ENCODE results near the gene ZNF148.

ZNF148 gene

GRCh38 chr3:125294411-125294810, 80.7 kb downstream of the ZNF148 start:
- TF ChIP-seq CTCF (conservative IDR thresholded peaks at IDR 0.05; ENCODE audit: control insufficient read depth, insufficient read depth, low read depth, low read length): no peak
- no peak overlapping the region for H3K4me3 ChIP-seq (ENCODE audit: control insufficient read depth, low read depth, low read length)
- DNase-seq (ENCODE audit: low read depth): no peak

GRCh38 chr3:125292015-125292414, 83.1 kb downstream of the ZNF148 start:
- DNase-seq (ENCODE audit: low read depth): no peak
- H3K4me3 ChIP-seq (ENCODE audit: control insufficient read depth, low read depth, low read length): no peak overlapping the region
- no peak for TF ChIP-seq CTCF (conservative IDR thresholded peaks at IDR 0.05; ENCODE audit: control insufficient read depth, insufficient read depth, low read depth, low read length)

- no peak for TF ChIP-seq CTCF (conservative IDR thresholded peaks at IDR 0.05; ENCODE audit: control insufficient read depth, insufficient read depth, low read depth, low read length)
- H3K4me3 ChIP-seq (ENCODE audit: control insufficient read depth, low read depth, low read length): no peak overlapping the region
- no peak for DNase-seq (ENCODE audit: low read depth)
Observed at GRCh38 chr3:125289429-125289981, 85.6 kb downstream of the ZNF148 start.

GRCh38 chr3:125287248-125287647, 87.9 kb downstream of the ZNF148 start:
- H3K4me3 ChIP-seq (ENCODE audit: control insufficient read depth, low read depth, low read length): no peak overlapping the region
- TF ChIP-seq CTCF (conservative IDR thresholded peaks at IDR 0.05; ENCODE audit: control insufficient read depth, insufficient read depth, low read depth, low read length): no peak
- no peak for DNase-seq (ENCODE audit: low read depth)

- H3K4me3 ChIP-seq (ENCODE audit: control insufficient read depth, low read depth, low read length): no peak overlapping the region
- DNase-seq (ENCODE audit: low read depth): no peak
- no peak for TF ChIP-seq CTCF (conservative IDR thresholded peaks at IDR 0.05; ENCODE audit: control insufficient read depth, insufficient read depth, low read depth, low read length)
Observed at GRCh38 chr3:125281381-125281780, 93.7 kb downstream of the ZNF148 start.

- DNase-seq (ENCODE audit: low read depth): peak; percentile 74
- H3K4me3 ChIP-seq (ENCODE audit: control insufficient read depth, low read depth, low read length): no peak overlapping the region
- TF ChIP-seq CTCF (conservative IDR thresholded peaks at IDR 0.05; ENCODE audit: control insufficient read depth, insufficient read depth, low read depth, low read length): no peak
Observed at GRCh38 chr3:125280668-125281361, 94.3 kb downstream of the ZNF148 start.
